Neural progenitor cell (in vitro differentiated cells): Measurements from ENCODE around the gene SLC41A1.

Source experiments
- CTCF ChIP-seq: fragments of 200-600 bp; sonication (generic); IDR thresholded peaks from 2 replicates; pipeline ENCODE4 v1.5.1; 2017; ENCODE audit warnings: antibody characterized with exemption, mild to moderate bottlenecking
- EZH2 ChIP-seq: fragments of 200-600 bp; sonication (generic); IDR thresholded peaks from 2 replicates; pipeline ENCODE4 v1.6.1; 2017; ENCODE audit warnings: antibody characterized with exemption, mild to moderate bottlenecking, moderate library complexity
- EZH2phosphoT487 ChIP-seq: fragments of 200-600 bp; sonication (generic); IDR thresholded peaks from 2 replicates; pipeline ENCODE4 v1.6.1; 2017; ENCODE audit warnings: antibody characterized with exemption

DNA sequence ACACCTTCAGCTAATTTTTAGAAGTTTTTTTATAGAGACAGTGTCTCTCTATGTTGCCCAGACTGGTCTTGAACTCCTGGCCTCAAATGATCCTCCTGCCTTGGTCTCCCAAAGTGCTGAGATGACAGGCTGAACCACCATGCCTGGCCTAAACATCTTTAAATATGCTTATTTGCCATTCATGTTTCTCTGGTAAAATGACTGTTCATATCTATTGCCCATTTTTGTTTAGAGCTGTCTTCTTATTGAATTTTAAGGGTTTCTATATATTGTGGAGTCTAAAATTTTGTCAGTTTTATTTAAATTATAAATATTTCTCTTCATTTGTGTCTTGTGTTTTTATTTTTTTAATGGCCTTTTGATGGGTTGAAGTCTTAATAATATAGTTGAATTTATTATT is 40.0 kb upstream of the SLC41A1 start:
- TF ChIP-seq CTCF, result no peak
- TF ChIP-seq EZH2phosphoT487, result no peak
- TF ChIP-seq EZH2, result no peak
